RWPE1 (cell line): Measurements from ENCODE around the gene SAA2.

Experiments
- CTCF ChIA-PET: fragments of 350-600 bp; sonication (Branson Sonifier 250); formaldehyde crosslinking; extraction: SDS; loops from one replicate; lab custom pipeline; 2021; lab: Yijun Ruan, JAX
- POLR2A ChIA-PET: fragments of 400-600 bp; formaldehyde crosslinking; extraction: SDS; loops from one replicate; lab custom pipeline; 2020; ENCODE audit warnings: antibody characterized with exemption; ENCODE audit not compliant: low non-redundant PET; lab: Yijun Ruan, JAX
- DNase-seq: peaks from one replicate; pipeline ENCODE4 v3.0.0; 2012; ENCODE audit warnings: low spot score
- H3K27ac ChIP-seq: fragments of 450-650 bp; 2 replicates; pipeline ENCODE4 v1.5.1; 2017
- TF ChIP-seq, protein P1 (sequence below): fragments of 450-650 bp; conservative IDR thresholded peaks from 2 replicates; pipeline ENCODE4 v1.5.1; 2017; ENCODE audit warnings: low read depth, mild to moderate bottlenecking

The SAA2 gene

DNA sequence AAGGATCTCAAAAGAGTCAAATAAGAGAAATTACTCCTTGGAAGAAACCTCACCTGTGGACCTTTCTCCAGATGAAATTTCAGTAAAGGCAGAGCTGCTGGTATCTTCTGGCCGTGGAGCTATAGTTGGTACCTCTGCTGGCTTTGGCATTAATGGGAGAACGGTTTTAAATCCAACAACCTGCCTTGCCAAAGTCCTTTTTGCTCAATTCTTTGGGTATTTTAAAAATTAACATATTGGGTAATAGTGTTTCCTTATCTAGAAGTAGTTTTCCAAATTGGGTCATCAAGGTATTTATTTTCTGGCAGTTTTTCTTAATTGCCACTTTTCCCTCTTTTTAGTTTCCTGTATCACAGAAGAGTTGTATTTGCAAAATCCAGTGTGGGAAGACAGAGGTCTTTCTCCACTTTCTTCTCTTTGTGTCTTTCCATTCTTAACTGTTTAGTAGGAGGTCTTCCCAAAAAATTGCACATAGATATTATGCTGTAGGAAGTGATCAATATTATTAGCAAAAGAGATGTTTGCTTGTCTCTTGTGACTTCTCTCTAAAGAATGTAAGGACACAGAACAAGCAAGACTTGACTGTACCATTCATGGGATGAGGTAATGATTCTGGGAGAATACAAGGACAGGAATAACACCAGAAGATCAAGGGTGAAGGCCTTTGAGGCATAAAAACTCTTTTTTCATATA lies 11.7 kb downstream of the SAA2 start, which contains the start of gene SAA4:
TSS of gene SAA4 (minus strand) at position 139 of the 693 bp plus-strand sequence. CDS start 876 bp downstream, outside the sequence.
- POLR2A ChIA-PET: no interaction called here
- TF ChIP-seq, protein P1, sequence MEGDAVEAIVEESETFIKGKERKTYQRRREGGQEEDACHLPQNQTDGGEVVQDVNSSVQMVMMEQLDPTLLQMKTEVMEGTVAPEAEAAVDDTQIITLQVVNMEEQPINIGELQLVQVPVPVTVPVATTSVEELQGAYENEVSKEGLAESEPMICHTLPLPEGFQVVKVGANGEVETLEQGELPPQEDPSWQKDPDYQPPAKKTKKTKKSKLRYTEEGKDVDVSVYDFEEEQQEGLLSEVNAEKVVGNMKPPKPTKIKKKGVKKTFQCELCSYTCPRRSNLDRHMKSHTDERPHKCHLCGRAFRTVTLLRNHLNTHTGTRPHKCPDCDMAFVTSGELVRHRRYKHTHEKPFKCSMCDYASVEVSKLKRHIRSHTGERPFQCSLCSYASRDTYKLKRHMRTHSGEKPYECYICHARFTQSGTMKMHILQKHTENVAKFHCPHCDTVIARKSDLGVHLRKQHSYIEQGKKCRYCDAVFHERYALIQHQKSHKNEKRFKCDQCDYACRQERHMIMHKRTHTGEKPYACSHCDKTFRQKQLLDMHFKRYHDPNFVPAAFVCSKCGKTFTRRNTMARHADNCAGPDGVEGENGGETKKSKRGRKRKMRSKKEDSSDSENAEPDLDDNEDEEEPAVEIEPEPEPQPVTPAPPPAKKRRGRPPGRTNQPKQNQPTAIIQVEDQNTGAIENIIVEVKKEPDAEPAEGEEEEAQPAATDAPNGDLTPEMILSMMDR: no peak
- CTCF ChIA-PET: interaction anchor here (0.6 kb wide), 1 partner anchor 8 kb away, joined by 3 read pairs; no protein-coding TSS in a partner anchor
- DNase-seq: no peak
- no peak within 1 kb of the TSS for H3K27ac ChIP-seq

DNA sequence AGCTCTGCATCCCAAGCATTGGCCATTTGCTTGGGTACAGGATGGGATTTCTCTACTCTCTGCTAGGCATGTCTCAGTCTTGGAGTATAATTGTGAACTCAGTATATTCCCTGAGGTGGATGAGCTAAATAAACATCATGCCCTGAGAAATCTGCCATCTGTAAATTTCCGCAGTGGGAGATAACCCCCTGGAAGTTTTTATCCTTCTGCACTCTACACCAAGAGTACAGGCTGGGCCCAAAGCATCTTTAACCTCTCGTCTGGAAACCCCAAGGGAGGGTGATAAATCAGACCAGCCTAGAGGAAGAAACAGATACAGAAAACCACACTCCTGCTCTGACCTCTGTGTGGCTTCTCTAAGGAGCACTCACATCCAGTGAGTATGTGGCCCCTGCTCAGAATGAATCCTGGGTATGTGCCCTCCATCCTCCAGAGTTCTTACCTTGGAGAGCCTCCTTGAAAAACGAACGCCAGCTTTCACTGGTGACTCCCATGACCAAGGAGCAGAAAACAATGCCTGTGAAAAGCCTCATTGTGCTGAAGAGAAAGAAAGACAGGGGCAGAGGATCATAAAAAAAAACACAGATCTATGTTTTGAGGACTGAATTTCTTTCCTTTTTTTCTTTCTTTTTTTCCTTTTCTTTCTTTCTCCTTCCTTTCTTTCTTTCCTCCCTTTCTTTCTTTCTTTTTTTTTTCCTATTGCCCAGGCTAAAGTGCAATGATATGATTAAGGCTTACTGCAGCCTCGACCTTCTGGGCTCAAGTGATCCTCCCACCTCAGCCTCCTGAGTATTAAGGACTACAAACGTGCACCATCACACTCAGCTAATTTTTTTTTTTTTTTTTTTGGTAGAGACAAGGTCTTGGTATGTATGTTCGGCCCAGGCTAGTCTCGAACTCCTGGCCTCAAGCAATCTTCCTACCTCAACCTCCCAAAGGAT lies 12.8 kb downstream of the SAA2 start:
- no peak for DNase-seq
- no peak overlapping the region for H3K27ac ChIP-seq
- POLR2A ChIA-PET: no interaction called here
- CTCF ChIA-PET: interaction anchor here (0.6 kb wide), 2 partner anchors 9 to 55 kb away, joined by 3 read pairs; no protein-coding TSS in a partner anchor
- TF ChIP-seq, protein P1: no peak

DNA sequence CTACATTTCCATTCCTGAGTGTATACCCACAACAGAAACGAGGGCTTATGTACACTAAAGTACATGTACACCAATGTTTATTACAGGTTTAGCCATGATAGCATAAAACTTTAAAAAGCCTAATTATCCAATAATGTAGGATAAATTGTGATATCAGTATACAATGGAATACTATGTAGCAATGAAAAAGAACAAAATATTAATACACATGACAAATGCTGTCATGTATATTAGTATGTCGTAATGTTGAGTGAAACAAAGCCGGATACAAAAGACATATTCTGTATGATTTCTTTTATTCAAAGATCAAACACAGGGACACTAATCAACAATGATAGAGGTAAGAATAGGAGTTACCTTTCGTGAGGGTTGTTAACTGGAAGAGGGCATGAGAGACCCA lies 14.6 kb downstream of the SAA2 start:
- CTCF ChIA-PET: interaction anchor here (0.7 kb wide), 1 partner anchor 95 kb away, joined by 3 read pairs; no protein-coding TSS in a partner anchor
- no peak overlapping the region for H3K27ac ChIP-seq
- POLR2A ChIA-PET: no interaction called here
- DNase-seq: no peak
- TF ChIP-seq, protein P1: no peak

DNA sequence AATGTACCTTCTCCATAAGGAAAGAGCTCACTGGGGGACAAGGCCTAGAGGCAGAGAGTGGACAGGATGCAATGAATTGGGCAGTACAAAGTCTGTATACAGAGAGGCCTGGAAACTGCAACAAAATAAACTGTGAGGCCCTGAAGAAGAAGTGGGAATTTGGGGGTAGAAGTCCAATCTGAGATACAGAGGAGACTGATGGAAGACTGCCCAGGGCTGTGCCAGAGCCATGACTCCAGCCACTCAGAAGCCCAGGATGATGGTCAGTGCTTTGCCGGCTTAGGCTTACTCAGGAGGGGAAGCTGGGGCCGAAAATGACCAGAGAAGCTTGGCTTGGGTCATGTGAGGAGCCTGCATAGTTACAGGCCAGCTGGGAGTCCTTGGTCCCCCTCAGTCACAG lies 17.6 kb downstream of the SAA2 start:
- DNase-seq: no peak
- ChIA-PET POLR2A (no interaction called here), CTCF (no interaction called here)
- TF ChIP-seq, protein P1: no peak
- H3K27ac ChIP-seq: no peak overlapping the region

DNA sequence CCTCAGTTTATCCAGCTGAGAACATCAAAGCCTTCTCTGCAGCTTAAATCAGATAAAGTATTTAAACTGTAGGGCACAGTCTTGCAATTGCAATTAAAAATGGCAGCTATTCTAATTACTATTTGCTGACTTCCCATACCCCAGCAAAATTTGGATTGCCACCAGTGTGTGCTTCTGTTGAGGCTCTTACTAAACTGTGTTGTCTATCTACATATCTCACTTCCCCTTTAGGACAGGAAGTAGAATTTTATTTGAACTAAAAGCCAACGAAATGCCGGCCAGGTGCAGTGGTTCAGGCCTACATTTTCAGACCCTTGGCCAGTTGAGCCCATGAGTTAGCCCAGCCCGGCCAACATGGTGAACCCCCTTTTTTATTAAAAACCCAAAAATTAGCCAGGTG lies 19.0 kb downstream of the SAA2 start:
- ChIA-PET CTCF (no interaction called here), POLR2A (no interaction called here)
- DNase-seq: no peak
- TF ChIP-seq, protein P1: no peak
- no peak overlapping the region for H3K27ac ChIP-seq

DNA sequence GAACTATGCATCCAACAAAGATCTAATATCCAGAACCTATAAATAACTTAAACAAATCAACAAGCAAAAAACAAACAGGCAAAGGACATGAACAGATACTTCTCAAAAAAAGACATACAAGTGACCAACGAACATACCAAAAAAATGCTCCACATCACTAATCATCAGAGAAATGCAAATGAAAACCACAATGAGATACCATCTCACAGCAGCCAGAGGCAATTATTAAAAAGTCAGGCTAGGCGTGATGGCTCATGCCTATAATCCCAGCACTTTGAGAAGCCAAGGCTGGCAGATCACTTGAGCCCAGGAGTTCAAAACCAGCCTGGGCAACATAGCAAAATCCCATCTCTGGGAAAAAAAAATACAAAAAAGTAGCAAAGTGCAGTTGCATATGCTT lies 22.6 kb downstream of the SAA2 start:
- no peak for DNase-seq
- H3K27ac ChIP-seq: no peak overlapping the region
- TF ChIP-seq, protein P1: no peak
- ChIA-PET POLR2A (no interaction called here), CTCF (no interaction called here)
